Activated CD4-positive, alpha-beta T cell treated with anti-CD3 and anti-CD28 coated beads for 36 hours (primary cell): ENCODE measurements around the gene CORO2A. TPM values are rescaled to one million over a fixed set of nuclear protein-coding genes. Genes with fewer than 3 reads are reported as not detected.
A peak's percentile ranks its signal among the peaks of the same experiment; 100 is the strongest.

Source experiments
- ATAC-seq: fragments of 200-7000 bp; cut with Tn5 transposase; one replicate; pipeline ENCODE4 v1.10.0; 2021; ENCODE audit warnings: mild to moderate bottlenecking, moderate library complexity
- CTCF ChIA-PET: fragments of 350-600 bp; sonication (Branson Sonifier 250); formaldehyde crosslinking; loops from one replicate; lab custom pipeline; 2021; ENCODE audit warnings: antibody characterized with exemption; lab: Charles Lee
- POLR2A ChIA-PET: fragments of 350-600 bp; sonication (Branson Sonifier 250); formaldehyde crosslinking; loops from one replicate; lab custom pipeline; 2021; ENCODE audit warnings: antibody characterized with exemption, inconsistent platforms; lab: Charles Lee
- DNase-seq: peaks from one replicate; pipeline ENCODE4 v3.0.0-alpha.2; 2020
- H3K27ac Mint-ChIP-seq: one replicate; pipeline ENCODE4 v1.8.0; 2021; ENCODE audit warnings: mixed read lengths
- H3K27me3 Mint-ChIP-seq: one replicate; pipeline ENCODE4 v1.8.0; 2021; ENCODE audit warnings: mixed read lengths
- H3K36me3 Mint-ChIP-seq: one replicate; pipeline ENCODE4 v1.8.0; 2021; ENCODE audit warnings: low read depth, mixed read lengths
- H3K4me1 Mint-ChIP-seq: one replicate; pipeline ENCODE4 v1.8.0; 2021; ENCODE audit warnings: mixed read lengths
- H3K4me3 Mint-ChIP-seq: one replicate; pipeline ENCODE4 v1.8.0; 2021; ENCODE audit warnings: mild to moderate bottlenecking, moderate library complexity, mixed read lengths
- H3K9me3 Mint-ChIP-seq: one replicate; pipeline ENCODE4 v1.8.0; 2021; ENCODE audit warnings: low read depth, mixed read lengths
- intact Hi-C, 2 experiments: fragments of 100-400 bp; cut with DNase I in 1 of 2; cut with micrococcal nuclease in 1 of 2; formaldehyde crosslinking; loops; one replicate each; pipeline versions ENCODE4 v1.14.2 to v1.15.1; 2022 to 2024; cut with DNase I, micrococcal nuclease
- total RNA-seq, 2 experiments: library from RNA; stranded (reverse); gene quantifications; one replicate each; pipeline ENCODE4 v1.2.3, GENCODE V29; 2021

CORO2A gene
- total RNA-seq, 2 experiments from 2014 or later, result 9.7 to 10.3 TPM

DNA sequence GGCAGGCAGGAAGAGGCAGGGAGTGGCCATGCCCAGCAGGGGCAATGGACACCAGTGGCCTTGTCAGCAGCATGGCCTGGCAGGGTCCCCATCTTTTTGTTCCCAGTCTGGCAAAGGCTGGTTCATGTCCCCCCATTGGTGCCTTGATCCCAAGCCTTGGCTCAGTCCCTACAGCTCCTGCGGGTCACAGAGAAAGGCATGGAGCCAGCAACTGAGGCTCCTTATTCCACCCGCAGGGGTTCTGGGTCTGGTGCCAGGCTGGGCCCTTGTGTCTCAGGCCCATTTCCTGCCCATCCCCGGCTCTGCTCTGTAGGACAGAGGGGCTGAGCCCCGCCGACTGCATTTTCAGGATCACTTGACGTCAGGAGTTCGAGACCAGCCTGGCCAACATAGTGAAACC is 87.4 kb downstream of the CORO2A start:
- POLR2A ChIA-PET, result interaction anchor here (0.6 kb wide), 1 partner anchor 56 kb away, joined by 3 read pairs; no protein-coding TSS in a partner anchor
- Mint-ChIP-seq H3K27ac (peak overlapping the region; percentile 92), H3K36me3 (peaks cover 55% of the 10 kb centered on the region), H3K4me3 (no peak overlapping the region), H3K4me1 (peaks cover 91% of the 10 kb centered on the region), H3K9me3 (no peaks in the 10 kb centered on the region), H3K27me3 (no peaks in the 10 kb centered on the region)
- DNase-seq (no peak), ATAC-seq (no peak)
- intact Hi-C loops, result loop anchor here in 1 of 2 experiments (10.0 kb wide), 3 partner anchors 410 to 1000 kb away; partner anchors contain the start of genes ANKS6, TGFBR1 and XPA
- CTCF ChIA-PET, result interaction anchor here (1.0 kb wide), 1 partner anchor 30 kb away, joined by 4 read pairs; no protein-coding TSS in a partner anchor

GRCh38 chr9:98104445-98104881 is 88.0 kb downstream of the CORO2A start:
- H3K27ac Mint-ChIP-seq, result peak overlapping the region; percentile 92
- intact Hi-C loops, result loop anchor here (5.0 to 10.0 kb wide), 5 partner anchors 47 to 1000 kb away; partner anchors contain the start of genes ANKS6 (in 1 of the 2), NANS (in 1 of the 2), TGFBR1 (in 1 of the 2) and XPA (in 1 of the 2)
- DNase-seq, result no peak
- no peaks in the 10 kb centered on the region for H3K27me3 Mint-ChIP-seq
- peak overlapping the region; percentile 8 for H3K4me3 Mint-ChIP-seq
- ATAC-seq, result no peak
- H3K9me3 Mint-ChIP-seq, result no peaks in the 10 kb centered on the region
- ChIA-PET CTCF (interaction anchor here (1.7 kb wide), 1 partner anchor 14 kb away, joined by 10 read pairs; the partner anchor contains the start of gene TRIM14), POLR2A (interaction anchor here (0.6 to 1.4 kb wide), 2 partner anchors 14 to 56 kb away, joined by 3 to 5 read pairs; partner anchors contain the start of gene TRIM14)
- H3K4me1 Mint-ChIP-seq, result peaks cover 91% of the 10 kb centered on the region
- H3K36me3 Mint-ChIP-seq, result peaks cover 54% of the 10 kb centered on the region

GRCh38 chr9:98101868-98102273 is 90.6 kb downstream of the CORO2A start:
- H3K27me3 Mint-ChIP-seq, result no peaks in the 10 kb centered on the region
- ATAC-seq (peak; percentile 96), DNase-seq (peak; percentile 86)
- peaks cover 84% of the 10 kb centered on the region for H3K4me1 Mint-ChIP-seq
- intact Hi-C loops, result loop anchor here (1.0 to 10.0 kb wide), 13 partner anchors 16 to 1003 kb away; partner anchors contain the start of genes NANS (in 2 of the 2), ANKS6 (in 1 of the 2), ANP32B (in 1 of the 2) and TBC1D2 (in 1 of the 2)
- peak overlapping the region; percentile 49 for H3K4me3 Mint-ChIP-seq
- POLR2A ChIA-PET, result interaction anchor here (0.6 to 0.8 kb wide), 6 partner anchors 15 to 904 kb away, joined by 3 to 9 read pairs (median 4); partner anchors contain the start of gene TRIM14
- CTCF ChIA-PET, result interaction anchor here (0.6 to 1.5 kb wide), 14 partner anchors 9 to 201 kb away, joined by 3 to 7 read pairs (median 3); partner anchors contain the start of gene NANS
- H3K9me3 Mint-ChIP-seq, result no peaks in the 10 kb centered on the region
- peak overlapping the region; percentile 95 for H3K27ac Mint-ChIP-seq
- peaks cover 46% of the 10 kb centered on the region for H3K36me3 Mint-ChIP-seq

- CTCF ChIA-PET, result interaction anchor here (0.6 to 1.5 kb wide), 13 partner anchors 9 to 200 kb away, joined by 3 to 7 read pairs (median 3); no protein-coding TSS in a partner anchor
- intact Hi-C loops, result loop anchor here (1.0 to 10.0 kb wide), 6 partner anchors 26 to 1003 kb away; partner anchors contain the start of genes ANKS6 (in 1 of the 2), NANS (in 1 of the 2), TGFBR1 (in 1 of the 2) and XPA (in 1 of the 2)
These were observed 91.0 kb downstream of the CORO2A start for GRCh38 chr9:98101416-98101815.

GRCh38 chr9:98100456-98100855 is 92.0 kb downstream of the CORO2A start:
- H3K4me3 Mint-ChIP-seq, result no peak overlapping the region
- ATAC-seq, result no peak
- peaks cover 42% of the 10 kb centered on the region for H3K36me3 Mint-ChIP-seq
- POLR2A ChIA-PET, result no interaction called here
- H3K27ac Mint-ChIP-seq, result peak overlapping the region; percentile 96
- DNase-seq, result no peak
- intact Hi-C loops, result loop anchor here (5.0 to 10.0 kb wide), 5 partner anchors 43 to 1004 kb away; partner anchors contain the start of genes ANKS6 (in 1 of the 2), NANS (in 1 of the 2), TGFBR1 (in 1 of the 2) and XPA (in 1 of the 2)
- H3K27me3 Mint-ChIP-seq, result no peaks in the 10 kb centered on the region
- no peaks in the 10 kb centered on the region for H3K9me3 Mint-ChIP-seq
- CTCF ChIA-PET, result interaction anchor here (0.7 to 1.4 kb wide), 6 partner anchors 10 to 196 kb away, joined by 3 to 4 read pairs (median 3); no protein-coding TSS in a partner anchor
- H3K4me1 Mint-ChIP-seq, result peaks cover 77% of the 10 kb centered on the region

More at GRCh38 chr9:98101416-98101815, 91.0 kb downstream of the CORO2A start:
- DNase-seq, result no peak
- no peaks in the 10 kb centered on the region for H3K27me3 Mint-ChIP-seq
- POLR2A ChIA-PET, result interaction anchor here (0.6 to 0.7 kb wide), 6 partner anchors 17 to 904 kb away, joined by 3 to 9 read pairs (median 4); partner anchors contain the start of gene TRIM14
- no peaks in the 10 kb centered on the region for H3K9me3 Mint-ChIP-seq
- peak overlapping the region; percentile 49 for H3K4me3 Mint-ChIP-seq
- H3K4me1 Mint-ChIP-seq, result peaks cover 85% of the 10 kb centered on the region
- peak overlapping the region; percentile 95 for H3K27ac Mint-ChIP-seq
- peaks cover 45% of the 10 kb centered on the region for H3K36me3 Mint-ChIP-seq
- no peak for ATAC-seq

- CTCF ChIA-PET, result interaction anchor here (0.7 to 1.4 kb wide), 6 partner anchors 10 to 195 kb away, joined by 3 to 4 read pairs (median 3); no protein-coding TSS in a partner anchor
- peaks cover 73% of the 10 kb centered on the region for H3K4me1 Mint-ChIP-seq
- ATAC-seq (no peak), DNase-seq (no peak)
- H3K36me3 Mint-ChIP-seq, result peaks cover 41% of the 10 kb centered on the region
- POLR2A ChIA-PET, result no interaction called here
- no peaks in the 10 kb centered on the region for H3K27me3 Mint-ChIP-seq
- peak overlapping the region; percentile 96 for H3K27ac Mint-ChIP-seq
- intact Hi-C loops, result loop anchor here (5.0 to 10.0 kb wide), 5 partner anchors 43 to 1005 kb away; partner anchors contain the start of genes ANKS6 (in 1 of the 2), NANS (in 1 of the 2), TGFBR1 (in 1 of the 2) and XPA (in 1 of the 2)
- H3K4me3 Mint-ChIP-seq, result peak overlapping the region; percentile 16
- no peaks in the 10 kb centered on the region for H3K9me3 Mint-ChIP-seq
These were observed 92.5 kb downstream of the CORO2A start for GRCh38 chr9:98099898-98100297.

- Mint-ChIP-seq H3K27ac (peak overlapping the region; percentile 96), H3K27me3 (no peaks in the 10 kb centered on the region), H3K9me3 (no peaks in the 10 kb centered on the region), H3K4me3 (no peak overlapping the region), H3K4me1 (peaks cover 73% of the 10 kb centered on the region), H3K36me3 (peaks cover 40% of the 10 kb centered on the region)
- intact Hi-C loops, result no loop called here
- DNase-seq (no peak), ATAC-seq (no peak)
- CTCF ChIA-PET, result interaction anchor here (0.7 to 1.2 kb wide), 2 partner anchors 8 to 28 kb away, joined by 3 to 4 read pairs; no protein-coding TSS in a partner anchor
- POLR2A ChIA-PET, result no interaction called here
These were observed 93.1 kb downstream of the CORO2A start for GRCh38 chr9:98099346-98099745.

DNA sequence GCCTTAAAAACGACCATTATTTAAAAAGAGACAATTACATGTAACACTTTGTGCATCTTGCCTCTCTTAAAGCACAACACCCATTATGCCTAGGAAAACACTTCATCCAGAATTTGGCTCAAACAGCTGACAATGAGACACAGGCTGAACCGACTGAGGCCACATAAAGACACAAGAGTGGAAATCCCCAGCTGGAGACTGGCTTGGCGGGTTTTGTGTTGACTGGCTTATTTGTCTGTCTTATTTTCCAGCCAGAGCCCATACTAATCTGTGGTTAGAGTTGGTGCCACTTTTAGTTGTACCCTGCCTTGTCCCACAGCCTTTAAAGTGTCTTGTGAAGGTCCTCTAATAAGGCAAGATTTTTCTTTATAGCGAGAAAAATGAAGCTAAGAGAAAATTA is 94.6 kb downstream of the CORO2A start:
- intact Hi-C loops, result no loop called here
- peak; percentile 71 for DNase-seq
- H3K36me3 Mint-ChIP-seq, result peaks cover 44% of the 10 kb centered on the region

GRCh38 chr9:98096091-98096490 is 96.3 kb downstream of the CORO2A start:
- Mint-ChIP-seq H3K36me3 (peaks cover 46% of the 10 kb centered on the region), H3K27ac (peak overlapping the region; percentile 1), H3K9me3 (no peaks in the 10 kb centered on the region), H3K4me3 (no peak overlapping the region), H3K4me1 (peaks cover 50% of the 10 kb centered on the region), H3K27me3 (no peaks in the 10 kb centered on the region)
- no peak for DNase-seq
- no peak for ATAC-seq
- ChIA-PET POLR2A (no interaction called here), CTCF (interaction anchor here (0.6 to 1.7 kb wide), 3 partner anchors 96 to 338 kb away, joined by 3 read pairs; partner anchors contain the start of gene CORO2A)
- intact Hi-C loops, result no loop called here

More for the DNA sequence above, 94.6 kb downstream of the CORO2A start:
- CTCF ChIA-PET, result interaction anchor here (0.6 to 1.3 kb wide), 7 partner anchors 8 to 165 kb away, joined by 3 to 6 read pairs (median 3); partner anchors contain the start of gene TRIM14
- Mint-ChIP-seq H3K27me3 (no peaks in the 10 kb centered on the region), H3K4me1 (peaks cover 67% of the 10 kb centered on the region), H3K9me3 (no peaks in the 10 kb centered on the region), H3K27ac (peak overlapping the region; percentile 65), H3K4me3 (no peak overlapping the region)
- ATAC-seq, result peak; percentile 28
- POLR2A ChIA-PET, result interaction anchor here (0.6 kb wide), 1 partner anchor 24 kb away, joined by 3 read pairs; no protein-coding TSS in a partner anchor

GRCh38 chr9:98095401-98095800 is 97.0 kb downstream of the CORO2A start:
- ChIA-PET CTCF (interaction anchor here (1.7 kb wide), 1 partner anchor 97 kb away, joined by 3 read pairs; the partner anchor contains the start of gene CORO2A), POLR2A (no interaction called here)
- DNase-seq (no peak), ATAC-seq (no peak)
- no peaks in the 10 kb centered on the region for H3K9me3 Mint-ChIP-seq
- intact Hi-C loops, result no loop called here
- peaks cover 46% of the 10 kb centered on the region for H3K36me3 Mint-ChIP-seq
- H3K4me1 Mint-ChIP-seq, result peaks cover 47% of the 10 kb centered on the region
- no peak overlapping the region for H3K27ac Mint-ChIP-seq
- H3K27me3 Mint-ChIP-seq, result no peaks in the 10 kb centered on the region
- H3K4me3 Mint-ChIP-seq, result no peak overlapping the region
